HG03175 (cell line): Measurements from ENCODE around the gene ADGRB3.

Source experiments
- ATAC-seq: cut with Tn5 transposase; IDR thresholded peaks from one replicate; pipeline ENCODE4 v1.9.1; 2021; ENCODE audit warnings: mild to moderate bottlenecking, moderate library complexity; ENCODE audit not compliant: unreplicated experiment

The ADGRB3 gene

DNA sequence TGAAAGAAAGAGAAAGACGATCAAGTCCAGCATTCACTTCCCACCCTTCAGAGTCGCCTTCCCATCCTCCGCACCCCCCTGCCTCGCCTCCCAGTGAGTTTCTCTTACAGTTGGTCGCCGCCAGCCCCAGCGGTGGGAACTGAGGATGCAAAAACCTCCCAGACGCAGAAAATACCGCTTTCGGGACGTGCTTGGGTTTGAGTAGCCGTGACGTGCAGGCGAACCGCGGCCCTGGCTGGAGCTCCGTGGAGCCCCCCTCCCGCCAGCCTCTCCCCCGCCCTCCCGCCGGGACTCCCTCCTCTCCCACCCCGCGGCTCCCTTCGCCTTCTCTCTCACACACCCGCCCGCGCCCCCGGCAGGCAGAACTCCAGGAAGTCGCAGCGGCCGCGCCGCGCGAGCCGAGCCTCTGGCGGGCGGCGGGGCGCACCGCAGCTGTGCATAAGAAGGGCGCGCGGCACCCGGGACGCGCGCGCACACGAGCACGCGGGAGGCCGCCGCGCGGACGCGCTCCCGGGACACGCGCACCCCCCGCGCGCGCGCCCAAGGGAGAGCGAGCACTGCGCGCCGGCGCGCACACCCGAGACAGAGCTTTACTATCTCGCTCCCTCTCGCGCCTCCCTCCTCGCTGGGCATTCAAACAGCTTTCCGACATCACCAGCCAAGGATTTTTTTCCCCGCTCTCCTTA lies at the start of gene ADGRB3:
TSS of gene ADGRB3 (plus strand) at position 557 of the 686 bp plus-strand sequence. CDS start 3,394 bp downstream, outside the sequence.
- peak; percentile 75 for ATAC-seq

DNA sequence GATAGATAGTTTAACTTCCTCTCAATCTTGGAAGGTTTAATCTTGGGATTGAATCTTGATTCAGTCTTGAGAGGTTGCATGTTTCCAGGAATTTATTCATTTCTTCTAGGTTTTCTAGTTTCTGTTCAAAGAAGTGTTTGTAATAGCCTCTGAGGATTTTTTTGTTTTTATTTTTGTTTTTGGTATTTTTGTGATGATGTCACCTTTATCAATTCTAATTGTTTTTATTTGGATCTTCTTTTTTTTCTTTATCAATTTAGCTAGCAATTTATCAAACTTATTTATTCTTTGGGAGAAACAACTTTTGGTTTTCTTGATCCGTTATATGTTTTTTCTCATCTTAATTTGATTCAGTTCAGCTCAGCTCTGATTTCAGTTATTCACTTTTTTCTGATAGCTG lies 41.5 kb upstream of the ADGRB3 start:
- no peak for ATAC-seq

DNA sequence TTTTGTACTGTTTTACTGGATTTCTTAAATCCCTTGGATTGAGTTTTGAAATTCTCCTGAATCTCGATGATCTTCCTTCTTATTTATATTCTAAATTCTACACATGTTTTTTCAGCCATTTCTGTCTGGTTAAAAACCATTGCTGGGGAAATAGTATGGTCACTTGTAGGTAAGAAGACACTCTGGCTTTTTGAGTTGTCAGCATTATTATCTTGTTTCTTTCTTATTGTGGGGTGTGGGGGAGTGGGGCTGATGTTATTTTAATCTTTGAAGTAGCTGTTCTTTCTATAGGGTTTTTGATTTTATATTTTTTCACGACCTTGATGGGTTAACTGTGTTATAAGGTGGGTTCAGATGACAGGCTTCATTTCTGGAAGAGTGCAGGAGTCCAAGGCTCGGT lies 37.4 kb upstream of the ADGRB3 start:
- ATAC-seq: no peak

DNA sequence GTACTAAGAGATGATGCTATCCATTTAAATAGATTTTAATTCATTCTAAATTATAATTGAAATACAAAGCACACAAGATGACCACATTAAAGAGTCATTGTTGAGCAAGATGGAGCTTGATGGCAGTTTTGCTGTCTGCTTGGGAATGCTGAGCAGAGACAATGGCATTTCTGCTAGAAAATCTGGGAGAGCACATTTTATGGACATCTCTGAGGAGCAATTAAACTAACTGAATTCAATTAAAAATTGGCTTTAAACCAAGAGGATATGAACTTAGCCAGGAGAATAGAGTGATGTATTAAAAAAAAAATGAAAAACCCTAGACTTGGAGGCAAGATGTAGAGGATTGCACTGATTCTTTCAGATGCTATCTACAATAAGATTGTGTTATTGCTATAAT lies 19.1 kb upstream of the ADGRB3 start:
- ATAC-seq: no peak

DNA sequence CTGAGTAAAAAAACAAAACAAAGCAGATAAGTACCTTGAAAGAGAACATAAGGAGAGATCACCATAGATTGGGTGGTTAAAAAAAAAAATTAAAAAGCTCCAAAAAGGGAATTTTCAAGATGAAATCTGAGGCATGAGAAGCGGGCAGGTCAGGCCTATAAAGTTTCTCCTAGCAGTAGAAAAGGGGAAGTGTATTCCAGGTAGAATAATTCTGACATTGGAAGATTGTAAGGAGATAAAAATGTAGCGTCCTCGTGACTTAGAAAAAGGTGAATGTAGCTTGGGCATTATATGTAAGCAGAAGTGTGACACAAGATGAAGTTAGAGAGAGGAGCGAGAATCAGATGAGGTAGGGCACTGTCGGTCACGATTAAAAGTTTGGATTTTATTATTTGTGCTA lies 9.1 kb upstream of the ADGRB3 start:
- no peak for ATAC-seq

DNA sequence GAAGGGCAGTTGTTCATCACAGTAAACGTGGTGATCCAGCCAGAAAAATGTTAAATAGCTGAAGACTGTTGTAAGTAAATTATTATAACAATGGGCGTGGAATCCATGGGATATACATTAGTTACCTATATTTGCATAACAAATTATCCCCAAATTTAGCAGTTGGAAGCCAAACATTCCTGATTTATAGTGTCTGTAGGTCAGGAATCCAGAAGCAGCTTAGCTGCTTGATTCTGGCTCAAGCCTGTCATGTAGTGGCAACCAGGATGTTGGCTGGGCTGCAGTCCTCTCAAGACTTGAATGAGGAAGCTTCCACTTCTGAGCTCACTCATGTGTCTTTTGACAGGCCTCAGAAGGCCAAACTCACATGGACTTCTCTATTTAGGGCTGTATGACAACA lies 6.9 kb upstream of the ADGRB3 start:
- no peak for ATAC-seq

DNA sequence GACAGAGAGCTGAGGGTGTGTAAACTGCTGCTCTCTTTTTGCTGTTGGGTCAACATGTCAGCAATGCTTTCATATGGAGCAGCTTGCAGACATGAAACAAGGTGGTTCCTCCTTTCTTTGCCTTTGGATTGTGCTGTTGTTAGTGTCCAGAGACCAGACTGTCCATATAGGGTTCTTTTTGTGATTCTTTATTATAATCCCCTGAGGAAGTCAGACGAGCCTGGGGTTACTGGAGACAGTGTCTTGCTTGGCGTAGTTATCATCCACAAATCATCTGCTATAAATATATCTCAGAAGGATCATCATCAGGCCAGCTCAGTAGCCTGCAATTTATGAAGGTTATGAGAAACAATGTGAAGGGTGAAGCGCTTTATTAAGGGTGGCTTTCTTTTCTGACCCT lies 2.3 kb upstream of the ADGRB3 start:
- ATAC-seq: no peak

DNA sequence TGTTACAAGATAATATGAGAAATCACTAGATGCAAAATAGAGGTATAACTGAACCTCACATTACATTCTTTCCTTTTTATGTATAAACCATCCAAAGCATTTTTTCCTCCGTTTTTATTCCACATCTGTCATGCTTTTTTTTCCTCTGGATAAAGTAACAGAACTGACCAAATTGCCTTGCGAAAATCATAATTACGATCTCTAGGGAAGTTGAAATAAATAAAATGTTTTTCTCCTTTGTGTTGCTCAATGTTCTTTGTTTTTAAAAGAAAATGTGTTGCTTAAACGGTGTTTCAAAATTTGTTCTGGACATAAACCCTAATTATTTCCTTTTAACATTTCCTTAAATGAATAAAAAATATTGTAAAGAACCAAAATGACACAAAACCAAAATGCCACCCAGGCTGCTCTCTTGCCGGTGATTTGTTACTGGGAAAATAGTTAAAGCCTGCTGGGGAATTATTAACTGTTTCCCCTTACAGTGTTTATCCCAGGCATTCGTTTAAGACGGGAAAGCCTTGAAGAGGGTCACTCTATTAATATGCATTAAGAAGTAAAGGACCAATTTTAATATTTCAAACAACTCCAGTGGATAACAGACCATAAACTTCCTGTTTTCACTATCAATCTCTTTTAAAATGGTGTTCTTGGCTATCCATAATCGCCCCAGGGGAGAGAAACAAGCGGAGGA lies 1.7 kb upstream of the ADGRB3 start:
- no peak for ATAC-seq

DNA sequence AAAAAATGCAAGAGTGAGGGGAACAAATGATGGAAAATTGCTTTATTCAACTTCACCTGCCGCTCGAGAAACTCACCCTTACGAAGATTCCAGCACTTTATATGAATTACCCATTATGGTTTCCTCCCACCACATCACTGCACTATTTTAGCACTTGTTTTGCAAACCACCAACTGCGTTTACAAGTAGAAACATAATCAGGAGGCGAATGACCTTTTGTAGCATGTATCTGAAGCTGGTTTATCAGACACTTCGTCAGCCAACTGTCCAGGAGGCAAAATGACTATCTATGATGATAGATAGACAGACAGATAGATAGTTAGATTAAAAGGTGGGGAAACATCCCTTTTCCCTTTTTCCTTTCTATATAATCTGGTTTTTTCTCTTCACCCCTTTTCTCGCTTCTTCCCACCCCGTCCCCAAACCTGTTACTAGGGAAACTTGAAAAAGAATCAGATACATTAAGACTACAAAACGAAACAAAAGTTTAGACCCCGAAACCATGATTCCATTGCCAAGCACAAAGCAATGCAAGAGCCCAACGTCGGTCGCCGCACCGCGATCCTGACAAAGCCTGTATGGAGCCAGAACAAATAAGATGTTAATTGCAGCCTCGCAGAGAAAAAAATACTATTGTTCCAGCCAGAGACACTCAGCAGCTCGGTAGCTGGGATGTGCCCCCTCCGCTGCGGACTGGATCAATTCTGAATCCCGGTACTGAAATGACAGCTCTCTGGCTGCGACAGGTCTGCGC lies 933 bp upstream of the ADGRB3 start:
- peak; percentile 27 for ATAC-seq

DNA sequence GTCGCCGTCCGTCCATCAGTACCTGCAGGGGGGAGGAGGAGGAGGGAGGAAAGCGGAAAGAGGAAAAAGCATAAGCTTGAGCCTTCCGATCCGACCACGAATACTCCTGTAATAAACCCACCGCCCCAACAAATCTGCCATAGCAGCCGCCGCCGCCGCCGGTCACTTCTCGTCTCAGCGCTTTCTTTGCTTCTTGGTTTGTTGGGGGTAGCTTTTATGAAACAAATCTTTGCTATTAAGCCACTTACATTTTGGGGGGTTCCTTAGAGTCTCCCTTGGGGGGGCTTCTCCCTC lies 277 bp downstream of the ADGRB3 start:
- peak; percentile 4 for ATAC-seq

DNA sequence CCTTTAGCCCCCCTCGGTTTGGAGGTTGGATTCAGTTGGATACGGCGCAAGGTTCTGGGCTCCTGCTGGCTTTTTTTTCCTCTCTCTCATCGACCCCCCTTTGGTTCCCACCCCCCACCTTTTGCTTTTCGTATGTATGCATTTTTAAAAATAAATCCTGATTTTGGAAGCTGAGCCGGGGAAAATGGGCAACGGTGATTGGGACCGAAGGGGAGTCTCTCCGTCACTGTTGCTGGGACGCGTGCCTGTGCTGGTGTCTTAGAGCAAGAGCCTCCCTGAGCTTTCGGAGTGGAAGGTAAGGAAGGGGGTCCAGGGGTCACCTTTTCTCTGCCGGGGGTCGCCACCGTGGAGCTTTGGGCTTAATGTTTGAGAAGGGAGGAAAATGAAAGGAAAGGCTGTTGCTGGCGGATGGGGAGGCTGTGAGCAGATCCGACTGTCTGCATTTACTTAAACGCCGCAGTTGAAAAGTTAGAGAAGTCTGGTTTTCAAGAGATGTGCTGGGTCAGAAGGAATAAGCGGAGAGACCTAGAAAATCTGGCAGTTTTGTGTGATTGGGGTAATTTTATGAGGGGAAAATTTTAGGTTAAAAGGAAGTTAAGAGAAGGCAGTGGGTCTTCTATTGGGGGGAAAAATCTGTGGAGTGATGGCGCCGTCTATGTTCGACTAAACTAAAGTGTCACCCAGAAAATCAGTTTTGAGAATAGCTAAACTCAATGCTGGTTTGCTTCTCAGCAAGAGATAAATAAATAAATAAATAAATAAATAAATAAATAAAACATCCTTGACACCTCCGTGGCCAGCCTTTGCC lies 828 bp downstream of the ADGRB3 start:
- ATAC-seq: no peak

DNA sequence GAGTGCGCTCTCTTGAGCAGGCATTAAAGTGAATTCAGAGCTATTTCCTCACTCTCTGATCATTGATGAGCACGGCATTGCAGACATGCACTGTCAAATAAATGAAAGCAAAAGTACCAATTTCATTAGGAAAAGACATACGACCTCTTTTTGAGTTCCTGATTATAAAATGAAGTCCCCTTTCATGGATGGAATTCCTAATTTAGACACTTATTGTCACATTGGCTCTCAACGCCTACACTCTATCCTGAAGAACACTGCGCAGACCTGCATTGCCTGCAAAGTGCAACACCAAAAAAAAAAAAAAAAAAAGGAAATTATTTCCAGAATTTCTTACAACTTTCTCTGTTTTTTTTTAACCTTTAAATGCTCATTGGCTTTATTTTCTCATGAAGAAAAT lies 1.6 kb downstream of the ADGRB3 start:
- ATAC-seq: no peak

DNA sequence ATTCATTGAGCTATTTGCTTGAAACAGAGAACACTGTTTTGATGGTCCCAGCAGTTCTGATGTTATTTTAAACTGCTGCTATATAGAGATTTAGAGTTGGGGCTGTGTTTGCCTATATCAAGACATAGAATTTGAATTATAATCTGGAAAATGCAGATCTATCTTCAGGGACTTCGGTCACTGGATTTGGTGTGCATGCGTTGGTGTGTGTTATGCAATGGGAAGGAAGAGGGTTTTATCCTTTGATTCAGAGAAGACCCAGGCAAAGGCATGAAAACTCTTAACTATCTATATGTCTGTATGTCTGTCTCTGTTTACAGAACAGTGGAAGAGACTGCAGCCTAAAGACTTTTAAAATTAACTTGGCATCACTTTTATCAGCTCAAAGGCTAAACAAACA lies 2.0 kb downstream of the ADGRB3 start:
- no peak for ATAC-seq

DNA sequence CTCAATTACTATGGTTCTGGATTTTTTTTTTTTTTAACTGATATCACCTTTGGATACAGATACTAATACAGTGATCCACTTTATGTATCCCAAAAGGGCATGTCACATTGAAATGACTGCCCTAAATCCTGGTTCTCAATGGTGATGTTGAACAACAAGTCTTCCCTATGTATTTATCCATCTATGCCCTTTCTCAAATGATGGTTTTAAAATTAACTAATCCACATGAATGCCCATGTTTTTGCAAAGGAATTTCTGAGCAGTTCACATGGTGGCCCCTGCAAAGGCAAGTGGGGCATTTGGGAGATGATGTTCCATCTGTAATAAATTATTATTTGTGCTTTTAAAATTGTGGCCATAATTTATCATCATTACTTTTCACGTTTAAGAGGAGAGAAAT lies 2.7 kb downstream of the ADGRB3 start:
- no peak for ATAC-seq

DNA sequence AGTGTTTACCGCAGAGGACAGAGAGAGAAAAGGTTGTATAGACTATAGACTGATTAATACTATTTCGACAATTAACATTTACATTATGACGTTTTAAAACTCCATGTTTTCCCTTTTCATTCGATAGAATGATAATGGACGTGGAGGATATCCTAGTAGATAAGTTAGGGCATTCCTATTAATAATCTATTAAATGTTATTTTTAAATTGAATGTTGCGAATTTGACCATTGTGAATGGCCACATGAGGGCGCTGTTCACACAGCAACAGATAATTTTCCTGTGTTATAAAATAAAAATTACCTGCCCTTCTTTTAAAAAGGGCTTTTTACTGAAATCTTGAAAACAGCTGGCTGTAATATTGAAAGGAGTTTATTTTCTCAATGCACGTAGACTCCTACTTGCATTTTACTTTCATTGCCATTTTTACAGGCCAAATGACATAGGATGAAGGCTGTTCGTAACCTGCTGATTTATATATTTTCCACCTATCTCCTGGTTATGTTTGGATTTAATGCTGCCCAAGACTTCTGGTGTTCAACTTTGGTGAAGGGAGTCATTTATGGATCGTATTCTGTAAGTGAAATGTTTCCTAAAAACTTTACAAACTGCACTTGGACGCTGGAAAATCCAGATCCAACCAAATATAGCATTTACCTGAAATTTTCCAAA lies 3.3 kb downstream of the ADGRB3 start:
- ATAC-seq: no peak

DNA sequence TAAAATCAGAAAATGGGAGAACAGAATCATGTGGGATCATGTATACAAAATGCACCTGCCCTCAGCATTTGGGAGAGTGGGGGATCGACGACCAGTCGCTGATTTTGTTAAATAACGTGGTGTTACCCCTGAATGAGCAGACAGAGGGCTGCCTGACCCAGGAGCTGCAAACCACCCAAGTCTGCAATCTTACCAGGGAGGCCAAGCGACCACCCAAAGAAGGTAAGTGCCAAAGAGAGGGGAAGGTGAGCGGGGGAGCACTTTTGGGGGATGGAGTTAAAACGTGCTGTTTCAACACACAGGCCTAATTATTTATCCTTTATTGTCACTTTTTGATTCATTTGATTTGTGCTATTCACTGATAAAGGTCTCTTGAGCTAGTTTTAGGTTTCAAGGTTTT lies 4.1 kb downstream of the ADGRB3 start:
- ATAC-seq: no peak

DNA sequence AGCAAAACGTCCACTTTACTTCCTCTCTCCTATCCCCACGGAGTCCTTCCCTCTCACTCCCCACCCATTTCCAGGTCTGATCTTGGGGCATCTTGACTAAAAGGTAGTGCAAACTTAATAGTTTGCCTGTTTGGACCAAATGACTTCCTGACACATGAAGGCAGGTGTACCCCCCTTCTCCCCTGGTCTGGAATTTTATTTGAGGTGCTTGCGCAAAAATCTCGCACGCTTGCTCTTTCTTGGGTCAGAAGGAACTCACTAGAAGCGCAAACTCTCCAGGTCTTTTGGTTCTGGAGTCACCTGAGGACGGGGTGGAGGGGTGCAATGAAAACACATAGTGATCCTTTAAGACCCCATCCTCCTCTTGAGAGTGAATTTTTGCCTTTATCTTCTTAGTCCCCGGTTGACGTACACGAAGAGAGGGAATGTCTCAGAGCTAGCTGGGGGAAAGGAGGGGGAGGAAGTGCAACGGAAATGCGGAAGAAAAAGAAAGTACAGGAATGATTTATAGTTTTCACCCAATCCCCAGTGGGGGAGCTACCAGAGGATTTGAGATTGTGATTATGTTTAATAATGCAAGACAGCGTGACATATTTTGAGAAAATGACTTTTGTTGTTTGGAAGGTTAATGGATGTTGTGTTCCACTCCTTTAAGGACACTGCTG lies 4.9 kb downstream of the ADGRB3 start:
- ATAC-seq: no peak

DNA sequence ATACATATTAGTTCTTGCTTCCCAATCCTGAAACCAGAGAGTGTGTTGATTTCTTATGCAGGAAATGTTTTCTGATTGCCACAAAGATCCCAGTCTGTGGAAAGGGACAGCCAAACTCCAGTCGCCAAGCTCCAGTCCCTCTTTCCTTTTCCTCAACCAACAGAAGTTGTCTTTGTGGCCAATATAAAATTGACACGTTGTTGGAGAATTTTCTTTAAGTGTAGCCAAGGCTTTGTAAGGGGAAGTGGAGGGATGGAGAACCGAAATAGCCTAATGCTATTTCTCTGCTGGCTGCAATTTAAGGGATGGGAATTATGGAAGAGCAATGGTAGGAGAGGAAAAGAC lies 5.4 kb downstream of the ADGRB3 start:
- ATAC-seq: no peak

DNA sequence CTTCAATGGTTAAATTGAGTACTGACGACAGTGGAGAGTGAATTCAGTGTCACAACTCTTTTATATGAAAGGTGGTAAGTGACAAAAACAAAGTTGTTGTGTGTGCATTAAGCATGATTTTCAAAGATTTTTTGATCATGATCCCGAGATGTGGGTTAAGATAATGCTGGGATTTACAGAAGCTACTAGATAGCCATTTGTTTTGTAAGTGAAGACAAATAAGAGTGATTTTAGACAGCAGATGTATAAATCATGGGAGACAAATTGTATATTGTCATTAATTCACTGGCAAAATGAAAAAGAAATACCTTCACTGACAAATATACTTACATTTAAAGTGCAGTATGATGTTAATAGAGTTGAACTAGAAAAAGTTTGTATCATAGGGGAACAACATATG lies 6.1 kb downstream of the ADGRB3 start:
- ATAC-seq: no peak

DNA sequence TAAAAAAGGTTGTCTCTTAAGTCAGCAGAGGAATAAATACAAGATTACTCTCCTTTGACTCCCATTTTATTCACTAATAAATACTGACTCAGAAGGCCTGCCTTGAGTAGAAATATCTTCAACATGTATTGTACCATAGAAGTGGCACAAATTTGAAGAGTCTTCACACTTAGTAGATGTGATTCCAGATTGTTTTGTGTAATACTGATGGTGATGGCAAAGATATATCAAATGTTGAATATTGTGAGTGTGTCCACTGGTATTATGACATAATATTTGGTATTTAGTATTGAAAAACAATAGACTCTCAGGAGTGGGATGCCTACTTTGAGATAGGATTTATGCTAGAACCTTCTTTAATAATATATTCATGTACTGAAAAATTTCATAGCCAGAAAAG lies 7.0 kb downstream of the ADGRB3 start:
- ATAC-seq: no peak
